ENCODE measurements around the gene MORN3. TPM values are rescaled to one million over a fixed set of nuclear protein-coding genes. Genes with fewer than 3 reads are reported as not detected.

MORN3 gene
- total and polyA plus RNA-seq, 2 of the 8 experiments (the other 6 are each of a cell fraction or from before 2014, with no cell fraction given), result 0.39 to 0.93 TPM

- TF ChIP-seq CHD7 (IDR thresholded peaks at IDR 0.05; ENCODE audit: insufficient replicate concordance, low read length), result no peak
- TF ChIP-seq RAD21 (IDR thresholded peaks at IDR 0.05 in 1 of 2, conservative IDR thresholded peaks at IDR 0.05 in 1 of 2; ENCODE audit: low read depth in 2 of 2, low read length in 2 of 2), result no peak
- TF ChIP-seq NRF1 (IDR thresholded peaks at IDR 0.05; ENCODE audit: low read depth, low read length), result no peak
- no peak for TF ChIP-seq SRF (IDR thresholded peaks at IDR 0.05; ENCODE audit: low read depth, low read length)
- no peak for TF ChIP-seq ZNF274 (IDR thresholded peaks at IDR 0.05; ENCODE audit: borderline replicate concordance, extremely low read depth, low read length)
- TF ChIP-seq BCL11A (IDR thresholded peaks at IDR 0.05; ENCODE audit: low read depth in 2 of 2, low read length in 2 of 2), result no peak
- TF ChIP-seq EGR1 (IDR thresholded peaks at IDR 0.05; ENCODE audit: borderline replicate concordance, low read depth, low read length), result no peak
- TF ChIP-seq SP2 (IDR thresholded peaks at IDR 0.05; ENCODE audit: low read length), result no peak
- no peak for TF ChIP-seq BACH1 (IDR thresholded peaks at IDR 0.05; ENCODE audit: low read length)
- no peak for TF ChIP-seq FOSL1 (IDR thresholded peaks at IDR 0.05; ENCODE audit: insufficient read depth, low read depth, low read length)
- TF ChIP-seq GABPA (IDR thresholded peaks at IDR 0.05; ENCODE audit: borderline replicate concordance, insufficient read depth, low read length), result no peak
These were observed 32.3 kb upstream of the MORN3 start (continued) for GRCh38 chr12:121701667-121702277.

Measured in H1 (cell line).